HG03439 (cell line): ENCODE measurements around the gene CELF4.

Experiments used
- ATAC-seq: cut with Tn5 transposase; IDR thresholded peaks from one replicate; pipeline ENCODE4 v1.9.1; 2021; ENCODE audit warnings: mild to moderate bottlenecking, moderate library complexity; ENCODE audit not compliant: unreplicated experiment

The CELF4 gene

GRCh38 chr18:37548679-37549289 lies 16.8 kb downstream of the CELF4 start:
- no peak for ATAC-seq

GRCh38 chr18:37547196-37547827 lies 18.3 kb downstream of the CELF4 start:
- no peak for ATAC-seq

GRCh38 chr18:37546651-37547050 lies 18.9 kb downstream of the CELF4 start:
- no peak for ATAC-seq

GRCh38 chr18:37546272-37546537 lies 19.4 kb downstream of the CELF4 start:
- no peak for ATAC-seq

GRCh38 chr18:37545461-37546271 lies 19.9 kb downstream of the CELF4 start:
- no peak for ATAC-seq

- ATAC-seq, result no peak
These were observed 20.9 kb downstream of the CELF4 start for GRCh38 chr18:37544713-37545112.

GRCh38 chr18:37544217-37544616 lies 21.4 kb downstream of the CELF4 start:
- no peak for ATAC-seq

- no peak for ATAC-seq
These were observed 22.3 kb downstream of the CELF4 start for GRCh38 chr18:37543321-37543720.

GRCh38 chr18:37541517-37541916 lies 24.1 kb downstream of the CELF4 start:
- no peak for ATAC-seq

GRCh38 chr18:37540424-37541138 lies 25.0 kb downstream of the CELF4 start:
- no peak for ATAC-seq

GRCh38 chr18:37539236-37539635 lies 26.4 kb downstream of the CELF4 start:
- no peak for ATAC-seq

GRCh38 chr18:37538526-37539205 lies 26.9 kb downstream of the CELF4 start:
- no peak for ATAC-seq

GRCh38 chr18:37537868-37538525 lies 27.6 kb downstream of the CELF4 start:
- ATAC-seq, result peak; percentile 90

GRCh38 chr18:37536656-37537055 lies 28.9 kb downstream of the CELF4 start:
- no peak for ATAC-seq

GRCh38 chr18:37535968-37536367 lies 29.6 kb downstream of the CELF4 start:
- no peak for ATAC-seq

- ATAC-seq, result no peak
These were observed 31.0 kb downstream of the CELF4 start for GRCh38 chr18:37534627-37535026.

GRCh38 chr18:37533647-37534584 lies 31.7 kb downstream of the CELF4 start:
- no peak for ATAC-seq

- no peak for ATAC-seq
These were observed 32.7 kb downstream of the CELF4 start for GRCh38 chr18:37532917-37533316.

- ATAC-seq, result peak; percentile 91
These were observed 35.7 kb downstream of the CELF4 start for GRCh38 chr18:37529863-37530262.
